Measurements from ENCODE around the gene ERCC6L2.

- TF ChIP-seq CTCF (IDR thresholded peaks at IDR 0.05; ENCODE audit: insufficient read depth, low read length, poor library complexity, severe bottlenecking) (no peak), EZH2phosphoT487 (conservative IDR thresholded peaks at IDR 0.05; ENCODE audit: low read length) (no peak)
Measured at GRCh38 chr9:95920017-95920416, 44.5 kb downstream of the ERCC6L2 start.

All from SU-DHL-6 (cell line).